Neural progenitor cell (in vitro differentiated cells): ENCODE measurements around the gene SSX2IP.

Experiments
- EZH2 ChIP-seq: fragments of 200-600 bp; sonication (generic); IDR thresholded peaks from 2 replicates; pipeline ENCODE4 v1.6.1; 2017; ENCODE audit warnings: antibody characterized with exemption, mild to moderate bottlenecking, moderate library complexity
- EZH2phosphoT487 ChIP-seq: fragments of 200-600 bp; sonication (generic); IDR thresholded peaks from 2 replicates; pipeline ENCODE4 v1.6.1; 2017; ENCODE audit warnings: antibody characterized with exemption
- TF ChIP-seq, protein P1 (sequence below): fragments of 200-600 bp; sonication (generic); IDR thresholded peaks from 2 replicates; pipeline ENCODE4 v1.5.1; 2017; ENCODE audit warnings: antibody characterized with exemption, mild to moderate bottlenecking

DNA sequence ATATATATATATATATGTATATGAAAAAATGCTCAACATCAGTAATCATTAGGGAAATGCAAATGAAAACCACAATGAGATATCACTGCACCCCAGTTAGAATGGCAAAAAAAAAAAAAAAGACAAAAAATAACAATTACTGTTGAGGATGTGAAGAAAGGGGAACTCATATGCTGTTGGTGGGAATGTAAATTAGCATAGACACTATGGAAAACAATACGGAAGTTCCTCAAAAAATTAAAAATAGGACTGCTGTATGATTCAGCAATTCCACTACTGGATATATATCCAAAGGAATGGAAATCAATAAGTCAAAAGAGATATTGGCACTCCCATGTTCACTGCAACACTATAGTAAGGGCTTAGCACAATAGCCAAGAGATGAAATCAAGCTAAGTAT is 74.5 kb downstream of the SSX2IP start:
- TF ChIP-seq, protein P1, sequence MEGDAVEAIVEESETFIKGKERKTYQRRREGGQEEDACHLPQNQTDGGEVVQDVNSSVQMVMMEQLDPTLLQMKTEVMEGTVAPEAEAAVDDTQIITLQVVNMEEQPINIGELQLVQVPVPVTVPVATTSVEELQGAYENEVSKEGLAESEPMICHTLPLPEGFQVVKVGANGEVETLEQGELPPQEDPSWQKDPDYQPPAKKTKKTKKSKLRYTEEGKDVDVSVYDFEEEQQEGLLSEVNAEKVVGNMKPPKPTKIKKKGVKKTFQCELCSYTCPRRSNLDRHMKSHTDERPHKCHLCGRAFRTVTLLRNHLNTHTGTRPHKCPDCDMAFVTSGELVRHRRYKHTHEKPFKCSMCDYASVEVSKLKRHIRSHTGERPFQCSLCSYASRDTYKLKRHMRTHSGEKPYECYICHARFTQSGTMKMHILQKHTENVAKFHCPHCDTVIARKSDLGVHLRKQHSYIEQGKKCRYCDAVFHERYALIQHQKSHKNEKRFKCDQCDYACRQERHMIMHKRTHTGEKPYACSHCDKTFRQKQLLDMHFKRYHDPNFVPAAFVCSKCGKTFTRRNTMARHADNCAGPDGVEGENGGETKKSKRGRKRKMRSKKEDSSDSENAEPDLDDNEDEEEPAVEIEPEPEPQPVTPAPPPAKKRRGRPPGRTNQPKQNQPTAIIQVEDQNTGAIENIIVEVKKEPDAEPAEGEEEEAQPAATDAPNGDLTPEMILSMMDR = no peak
- TF ChIP-seq EZH2phosphoT487 = no peak
- no peak for TF ChIP-seq EZH2
